GM13976 (cell line): ENCODE results near the gene FLAD1.

Experiments used
- DNase-seq: peaks from one replicate; pipeline ENCODE4 v3.0.0; 2012; ENCODE audit warnings: low spot score
- in situ Hi-C: fragments of 300-500 bp; cut with MboI; formaldehyde crosslinking; loops from one replicate; pipeline ENCODE4 v1.12.0; 2022; ENCODE audit warnings: low sequenced_read_pairs, mixed read lengths, inconsistent platforms; ENCODE audit not compliant: unreplicated experiment
- TF ChIP-seq, protein P1 (sequence below): IDR thresholded peaks from 2 replicates; pipeline ENCODE4 v1.5.1; 2012; ENCODE audit warnings: borderline replicate concordance, mild to moderate bottlenecking; ENCODE audit not compliant: insufficient read depth; ENCODE audit errors: extremely low read depth, missing control alignments, control extremely low read depth

Gene FLAD1

DNA sequence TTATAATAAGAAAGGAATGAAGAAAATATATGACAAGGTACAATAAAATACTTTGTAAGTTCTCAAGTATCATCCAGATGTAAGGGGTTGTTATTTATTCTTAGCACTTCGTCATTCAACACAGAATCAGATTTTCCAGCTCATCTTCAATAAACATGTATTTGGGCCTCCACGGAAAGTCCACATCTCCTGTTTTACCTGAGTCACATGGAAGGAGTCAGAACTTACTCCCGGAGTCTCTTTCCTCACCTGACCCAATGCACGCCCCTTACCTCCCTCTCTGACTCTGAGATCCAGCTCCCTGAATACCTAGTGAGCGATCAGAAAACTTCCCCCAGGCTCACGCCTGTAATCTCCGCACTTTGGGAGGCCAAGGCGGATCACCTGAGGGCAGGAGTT, 45.2 kb upstream of the FLAD1 start:
- TF ChIP-seq, protein P1, sequence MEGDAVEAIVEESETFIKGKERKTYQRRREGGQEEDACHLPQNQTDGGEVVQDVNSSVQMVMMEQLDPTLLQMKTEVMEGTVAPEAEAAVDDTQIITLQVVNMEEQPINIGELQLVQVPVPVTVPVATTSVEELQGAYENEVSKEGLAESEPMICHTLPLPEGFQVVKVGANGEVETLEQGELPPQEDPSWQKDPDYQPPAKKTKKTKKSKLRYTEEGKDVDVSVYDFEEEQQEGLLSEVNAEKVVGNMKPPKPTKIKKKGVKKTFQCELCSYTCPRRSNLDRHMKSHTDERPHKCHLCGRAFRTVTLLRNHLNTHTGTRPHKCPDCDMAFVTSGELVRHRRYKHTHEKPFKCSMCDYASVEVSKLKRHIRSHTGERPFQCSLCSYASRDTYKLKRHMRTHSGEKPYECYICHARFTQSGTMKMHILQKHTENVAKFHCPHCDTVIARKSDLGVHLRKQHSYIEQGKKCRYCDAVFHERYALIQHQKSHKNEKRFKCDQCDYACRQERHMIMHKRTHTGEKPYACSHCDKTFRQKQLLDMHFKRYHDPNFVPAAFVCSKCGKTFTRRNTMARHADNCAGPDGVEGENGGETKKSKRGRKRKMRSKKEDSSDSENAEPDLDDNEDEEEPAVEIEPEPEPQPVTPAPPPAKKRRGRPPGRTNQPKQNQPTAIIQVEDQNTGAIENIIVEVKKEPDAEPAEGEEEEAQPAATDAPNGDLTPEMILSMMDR = no peak
- in situ Hi-C loops = no loop called here
- DNase-seq = no peak

DNA sequence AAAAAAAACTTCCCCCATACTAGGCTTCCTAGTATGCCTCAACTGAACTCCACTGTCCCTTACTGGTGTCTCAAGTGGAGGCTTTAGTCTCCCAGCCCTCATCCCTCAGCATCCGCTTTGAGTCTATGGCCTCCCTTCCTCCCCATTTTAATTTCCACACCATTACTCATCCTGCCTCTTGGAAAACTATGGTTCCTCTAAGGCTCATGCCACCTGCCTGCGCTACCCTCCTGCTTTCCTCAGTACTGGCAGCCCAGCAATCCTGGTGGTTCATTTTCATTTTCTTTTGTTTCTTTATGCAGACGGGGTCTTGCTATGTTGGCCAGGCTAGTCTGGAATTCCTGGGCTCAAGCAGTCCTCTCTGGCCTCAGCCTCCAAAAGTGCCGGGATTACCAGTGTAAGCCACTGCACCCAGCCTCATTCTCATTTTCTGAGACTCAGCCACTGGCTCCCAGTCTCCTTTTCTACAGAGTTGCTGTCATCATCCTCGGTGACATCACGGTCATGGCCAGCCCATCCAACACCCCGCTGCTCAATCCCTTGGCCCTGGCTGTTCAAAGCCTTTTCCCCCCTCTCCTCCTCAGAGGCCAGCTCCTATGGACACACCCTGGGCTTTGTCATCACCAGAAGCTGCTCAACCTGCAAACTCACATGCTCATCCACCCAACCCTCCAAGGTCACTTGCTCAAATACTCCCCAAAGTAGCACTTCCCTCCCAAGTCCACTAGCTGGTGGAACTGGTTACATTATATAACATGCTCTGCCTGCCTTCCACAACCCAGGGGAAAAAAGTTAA, 44.3 kb upstream of the FLAD1 start:
- no peak for DNase-seq
- in situ Hi-C loops = no loop called here
- TF ChIP-seq, protein P1 = no peak

DNA sequence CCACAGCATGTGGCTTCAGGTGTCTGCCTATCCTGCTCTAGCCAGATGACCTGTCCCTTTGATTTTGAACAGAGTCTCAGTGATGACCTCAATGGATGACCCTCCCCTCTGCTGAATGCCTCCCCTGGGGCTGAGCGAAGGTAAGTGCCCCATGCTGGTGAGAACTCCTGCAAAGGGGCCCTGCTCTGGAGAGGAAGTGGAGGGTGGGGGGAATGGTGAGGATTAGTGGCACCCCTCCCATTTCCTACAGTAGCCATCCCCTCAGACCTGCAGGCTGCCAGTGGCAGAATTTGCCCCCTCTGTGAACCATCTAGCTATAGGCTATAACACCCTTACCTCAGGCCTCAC, 43.0 kb upstream of the FLAD1 start:
- in situ Hi-C loops = no loop called here
- TF ChIP-seq, protein P1 = no peak
- DNase-seq = no peak

DNA sequence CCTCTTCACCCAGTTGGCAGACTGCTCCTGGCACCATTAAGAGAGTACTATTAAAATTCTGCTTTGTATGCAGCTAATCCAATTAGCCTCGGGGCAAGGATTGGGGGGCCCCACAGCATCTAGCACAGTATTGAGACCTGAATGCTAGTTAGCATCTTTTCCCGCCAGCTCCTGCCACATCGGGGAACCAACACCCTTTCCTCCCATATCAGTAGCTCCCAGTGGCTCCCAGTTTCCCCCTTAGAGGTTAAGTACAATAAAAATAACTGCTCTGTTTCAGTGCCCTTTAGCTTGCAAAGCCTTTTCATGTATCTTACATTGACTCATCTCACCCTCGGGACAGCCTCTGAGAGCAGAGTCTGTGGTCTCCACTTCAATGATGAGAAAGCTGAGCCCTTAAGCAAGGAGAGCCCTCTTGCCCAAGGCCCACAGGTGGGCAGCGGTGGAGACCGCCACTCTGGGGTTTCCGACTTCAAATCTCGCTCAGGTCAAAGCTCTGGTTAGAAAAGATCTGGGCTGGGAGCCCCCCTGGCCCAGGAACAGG, 42.4 kb upstream of the FLAD1 start:
- in situ Hi-C loops = no loop called here
- TF ChIP-seq, protein P1 = no peak
- DNase-seq = peak; percentile 53

DNA sequence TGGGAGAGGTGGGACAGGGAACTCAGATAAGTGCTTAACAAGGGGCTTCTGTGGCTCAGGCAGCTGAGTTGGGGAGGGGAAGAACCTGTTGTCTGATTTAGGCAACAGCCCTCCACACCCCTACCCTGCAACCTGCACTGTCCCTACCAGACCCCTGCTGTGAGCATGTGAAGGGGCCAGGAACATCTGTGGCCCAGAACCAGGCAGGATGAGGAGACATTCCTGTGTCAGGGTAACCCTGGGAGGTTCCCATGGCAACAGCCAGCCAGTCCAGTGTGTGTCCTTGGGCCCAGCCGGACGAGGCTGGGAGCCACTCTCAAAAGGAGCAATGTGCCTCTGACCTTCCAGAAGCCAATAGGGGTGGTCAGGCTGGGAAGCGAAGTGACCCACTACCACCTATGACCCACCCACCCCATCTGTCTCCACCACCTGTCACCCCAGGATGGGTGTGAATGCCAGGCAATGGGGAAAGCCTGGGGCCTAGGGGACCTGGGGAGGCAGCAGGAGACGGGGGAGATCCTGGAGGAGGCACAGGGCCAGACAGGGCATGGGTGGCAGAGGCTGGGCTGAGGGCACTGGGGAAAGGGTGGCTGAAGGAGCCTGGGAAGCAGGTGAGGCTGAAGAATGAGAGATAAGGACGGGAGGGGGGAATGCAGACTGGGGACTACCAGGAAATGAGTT, 41.7 kb upstream of the FLAD1 start:
- TF ChIP-seq, protein P1 = no peak
- in situ Hi-C loops = no loop called here
- no peak for DNase-seq

DNA sequence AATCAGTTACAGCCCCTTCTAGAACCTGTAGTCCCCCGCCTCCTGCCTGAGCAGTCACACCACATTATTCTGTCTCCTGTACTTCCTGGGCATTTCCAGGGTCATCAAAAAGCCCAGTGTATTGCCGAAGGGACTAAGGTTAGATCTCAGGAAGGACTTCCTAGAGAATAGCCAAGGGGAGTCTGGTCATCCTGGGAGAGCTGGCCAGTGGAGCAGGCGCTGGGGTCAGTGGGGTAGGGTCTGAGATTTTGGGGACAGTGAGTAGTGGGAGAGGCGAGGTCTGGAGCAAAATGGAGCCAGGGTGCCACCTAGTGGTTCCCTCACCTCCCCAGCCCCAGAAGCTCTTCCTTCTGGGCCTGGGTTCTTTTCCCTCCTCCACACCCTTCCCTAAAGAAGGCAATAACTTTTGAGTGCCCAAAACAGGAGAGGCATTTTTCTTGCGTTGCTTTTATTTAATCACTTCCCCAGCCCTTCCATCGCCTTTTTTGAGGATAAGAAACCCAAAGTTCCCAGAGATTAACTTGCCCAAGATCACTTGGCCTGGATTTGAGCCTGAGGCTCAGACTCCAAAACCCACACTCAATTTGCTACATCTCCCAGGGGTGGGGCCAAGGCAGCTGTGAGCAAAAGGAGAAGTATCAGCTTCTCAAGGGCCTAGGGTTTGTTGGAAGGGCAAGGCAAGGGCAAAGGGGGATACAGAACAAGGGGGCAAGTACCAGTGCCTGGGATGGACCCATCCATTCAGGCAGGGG, 39.3 kb upstream of the FLAD1 start:
- peak; percentile 65 for DNase-seq
- TF ChIP-seq, protein P1 = peak; percentile 85
- in situ Hi-C loops = no loop called here
